CD4-positive, alpha-beta T cell treated with Interleukin-15 for 1 hour (primary cell): ENCODE data around the gene ABCA3.

Experiments
- DNase-seq: peaks from one replicate; pipeline ENCODE4 v3.0.0-alpha.2; 2020

ABCA3 gene

DNA sequence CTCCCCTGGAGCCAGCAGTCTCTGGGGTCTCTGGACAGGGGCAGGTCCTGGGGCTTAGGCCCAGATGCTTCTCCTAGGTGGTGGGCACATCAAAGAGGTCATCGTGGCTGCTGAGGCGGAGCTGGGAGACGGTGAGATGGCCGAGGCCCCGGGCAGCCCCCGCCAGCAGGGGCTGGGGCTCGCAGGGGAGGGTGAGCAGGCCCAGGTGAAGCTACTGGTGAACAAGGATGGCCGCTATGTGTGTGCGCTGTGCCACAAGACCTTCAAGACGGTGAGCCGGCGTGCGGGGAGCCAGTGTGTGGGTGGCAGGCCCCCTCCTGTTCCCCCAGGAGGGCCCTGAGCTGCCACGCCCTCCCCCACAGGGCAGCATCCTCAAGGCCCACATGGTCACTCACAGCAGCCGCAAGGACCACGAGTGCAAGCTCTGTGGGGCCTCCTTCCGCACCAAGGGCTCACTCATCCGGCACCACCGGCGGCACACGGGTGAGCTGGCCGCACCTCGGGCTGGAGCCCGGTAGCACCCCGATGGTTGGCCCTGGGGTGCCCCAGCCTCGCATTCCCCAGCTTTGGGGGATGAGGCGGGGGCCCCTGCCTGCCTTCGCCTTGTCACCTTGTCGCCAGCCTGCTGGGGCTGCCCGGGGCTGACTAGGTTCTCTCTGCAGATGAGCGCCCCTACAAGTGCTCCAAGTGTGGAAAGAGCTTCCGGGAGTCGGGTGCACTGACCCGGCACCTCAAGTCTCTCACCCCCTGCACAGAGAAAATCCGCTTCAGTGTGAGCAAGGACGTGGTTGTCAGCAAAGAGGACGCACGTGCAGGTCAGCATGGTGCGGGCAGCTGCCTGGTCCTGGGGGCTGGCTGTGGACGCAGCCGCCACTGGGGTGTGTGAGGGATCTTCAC lies 108.2 kb downstream of the ABCA3 start:
- DNase-seq: no peak

- DNase-seq: no peak
Measured at GRCh38 chr16:2231016-2231931, 109.3 kb downstream of the ABCA3 start.

GRCh38 chr16:2230376-2230775 lies 110.2 kb downstream of the ABCA3 start:
- DNase-seq: no peak

DNA sequence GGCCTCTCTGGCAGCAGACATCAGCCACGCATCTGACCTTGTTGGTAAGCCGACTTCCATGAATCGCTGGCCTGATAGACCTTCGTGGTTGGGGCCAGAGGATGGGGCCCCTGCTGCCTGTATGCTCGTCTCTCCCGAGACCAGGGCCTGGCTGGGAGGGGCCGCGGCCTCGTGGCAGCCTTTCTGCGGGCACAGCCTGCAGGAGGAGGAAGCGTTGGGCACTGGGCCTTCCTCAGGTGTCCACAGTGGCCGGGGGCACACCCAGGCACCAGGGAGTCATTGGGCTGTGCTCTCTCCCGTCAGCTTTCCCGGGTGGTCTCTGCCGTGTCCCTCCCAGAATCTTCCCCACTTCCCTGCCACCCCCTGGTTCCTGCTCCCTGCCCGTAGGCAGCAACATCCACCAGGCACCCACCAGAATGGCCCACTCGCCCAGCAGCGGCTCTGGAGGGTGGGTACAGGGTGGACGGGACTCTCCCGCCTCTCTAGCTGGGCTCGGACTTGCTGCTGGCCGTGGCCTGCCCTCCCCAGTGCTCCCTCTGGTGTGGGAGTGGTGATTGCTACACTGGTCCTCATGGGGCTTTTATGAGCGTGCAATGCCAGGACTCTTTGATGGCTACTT lies 110.8 kb downstream of the ABCA3 start:
- no peak for DNase-seq

DNA sequence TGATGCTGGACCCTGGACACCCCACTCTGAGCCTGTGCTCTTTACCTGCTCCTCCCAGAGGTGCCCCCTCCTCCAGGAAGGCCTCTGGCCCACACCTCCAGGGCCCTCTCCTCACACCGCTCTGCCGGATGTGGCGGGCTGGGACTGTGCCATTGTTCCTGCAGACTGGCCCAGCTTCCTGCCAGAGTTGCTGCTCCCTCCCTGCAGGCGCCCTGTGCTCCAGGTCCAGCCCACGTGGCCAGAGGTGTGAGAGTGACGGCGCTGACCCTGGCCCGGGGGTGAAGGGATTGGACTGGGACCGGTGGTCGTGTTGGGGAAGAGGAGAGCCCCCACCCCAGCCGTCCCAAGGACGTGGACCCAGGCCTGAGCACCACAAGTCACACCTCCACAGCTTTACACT lies 111.4 kb downstream of the ABCA3 start:
- no peak for DNase-seq

- DNase-seq: no peak
Measured at GRCh38 chr16:2228161-2228824, 112.2 kb downstream of the ABCA3 start.

DNA sequence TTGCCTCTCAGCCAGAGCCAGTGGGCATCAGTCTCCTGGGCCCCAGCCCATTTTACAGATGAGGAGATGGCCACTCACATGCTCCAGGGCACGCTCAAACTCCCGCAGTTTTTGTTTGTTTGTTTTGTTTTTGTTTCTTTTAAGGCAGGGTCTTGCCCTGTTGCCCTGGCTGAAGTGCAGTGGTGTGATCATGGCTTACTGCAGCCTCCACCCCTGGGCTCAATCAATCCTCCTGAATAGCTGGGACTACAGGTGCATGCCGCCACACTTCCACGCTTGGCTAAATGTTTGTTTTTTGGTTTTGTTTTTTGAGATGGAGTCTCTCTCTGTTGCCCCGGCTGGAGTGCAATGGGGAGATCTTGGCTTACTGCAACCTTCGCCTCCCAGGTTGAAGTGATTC lies 113.6 kb downstream of the ABCA3 start:
- no peak for DNase-seq

GRCh38 chr16:2226245-2226793 lies 114.2 kb downstream of the ABCA3 start:
- DNase-seq: no peak
